ENCODE results near the gene MDM4.

MDM4 gene

DNA sequence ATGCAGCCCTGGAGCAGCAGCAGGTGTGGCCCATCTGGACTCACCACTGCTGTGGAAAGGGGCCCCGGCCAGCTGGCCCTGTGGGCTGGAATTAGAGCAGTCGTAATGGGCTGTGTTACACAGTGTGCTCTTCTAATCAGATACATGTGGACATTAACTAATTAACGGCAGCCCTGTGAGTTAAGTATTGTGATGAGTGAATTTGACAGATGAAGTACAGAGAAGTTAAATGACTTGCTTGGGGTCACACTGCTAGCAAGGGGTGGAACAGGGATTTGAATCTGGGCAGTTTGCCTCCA lies 58.6 kb downstream of the MDM4 start:
- DNase-seq (ENCODE audit: insufficient read length, low spot score) (peak; percentile 53), FAIRE-seq (peak; percentile 60)
- TF ChIP-seq, protein P1, sequence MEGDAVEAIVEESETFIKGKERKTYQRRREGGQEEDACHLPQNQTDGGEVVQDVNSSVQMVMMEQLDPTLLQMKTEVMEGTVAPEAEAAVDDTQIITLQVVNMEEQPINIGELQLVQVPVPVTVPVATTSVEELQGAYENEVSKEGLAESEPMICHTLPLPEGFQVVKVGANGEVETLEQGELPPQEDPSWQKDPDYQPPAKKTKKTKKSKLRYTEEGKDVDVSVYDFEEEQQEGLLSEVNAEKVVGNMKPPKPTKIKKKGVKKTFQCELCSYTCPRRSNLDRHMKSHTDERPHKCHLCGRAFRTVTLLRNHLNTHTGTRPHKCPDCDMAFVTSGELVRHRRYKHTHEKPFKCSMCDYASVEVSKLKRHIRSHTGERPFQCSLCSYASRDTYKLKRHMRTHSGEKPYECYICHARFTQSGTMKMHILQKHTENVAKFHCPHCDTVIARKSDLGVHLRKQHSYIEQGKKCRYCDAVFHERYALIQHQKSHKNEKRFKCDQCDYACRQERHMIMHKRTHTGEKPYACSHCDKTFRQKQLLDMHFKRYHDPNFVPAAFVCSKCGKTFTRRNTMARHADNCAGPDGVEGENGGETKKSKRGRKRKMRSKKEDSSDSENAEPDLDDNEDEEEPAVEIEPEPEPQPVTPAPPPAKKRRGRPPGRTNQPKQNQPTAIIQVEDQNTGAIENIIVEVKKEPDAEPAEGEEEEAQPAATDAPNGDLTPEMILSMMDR (IDR thresholded peaks at IDR 0.05; ENCODE audit: insufficient read depth, missing control alignments): no peak

DNA sequence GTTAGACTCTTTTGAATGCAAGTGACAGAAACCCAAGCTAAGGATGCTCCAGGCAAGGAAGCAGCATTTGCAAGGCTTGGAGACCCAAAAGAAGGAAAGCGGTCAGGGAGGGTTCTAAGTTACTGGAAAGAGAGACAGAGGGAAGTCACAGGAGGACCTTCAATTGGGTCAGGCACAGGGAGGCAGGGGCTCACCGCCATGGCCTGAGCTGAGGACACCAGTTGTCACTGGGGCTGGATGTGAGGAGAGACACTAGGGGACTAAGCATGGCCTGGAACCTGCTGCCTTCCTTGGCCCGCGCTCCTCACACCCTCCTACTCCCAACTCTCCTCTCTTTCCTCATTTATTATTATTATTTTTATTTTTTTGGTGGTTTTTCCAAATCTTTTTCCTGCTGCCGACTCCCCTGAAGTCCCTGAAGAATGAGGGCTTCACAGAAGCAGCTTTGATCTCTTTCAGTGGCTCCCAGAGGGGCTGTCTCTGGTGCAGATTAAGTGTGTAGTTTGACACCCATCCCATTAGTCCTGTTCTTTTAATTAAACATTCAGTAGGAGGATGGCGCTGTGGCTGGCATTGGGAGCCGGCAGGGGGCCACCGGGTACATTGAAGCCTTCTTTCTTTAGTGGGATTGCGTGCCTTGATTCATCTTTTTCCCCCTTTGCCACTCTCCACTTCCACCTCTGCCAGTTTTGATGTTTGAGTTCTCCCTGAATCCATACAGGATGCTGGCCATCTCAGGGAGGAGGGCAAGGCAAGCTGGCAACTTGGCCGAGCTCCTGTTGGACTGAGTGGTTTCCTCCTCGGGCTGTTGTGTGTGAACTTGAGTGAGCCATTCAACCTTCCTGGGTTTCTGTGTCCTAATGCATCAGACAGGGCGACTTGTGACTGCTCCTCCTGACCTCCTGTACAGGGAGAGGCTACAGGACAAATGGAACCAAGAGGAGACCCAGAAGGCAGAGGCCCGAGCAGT lies 59.3 kb downstream of the MDM4 start:
- TF ChIP-seq, protein P1 (IDR thresholded peaks at IDR 0.05; ENCODE audit: insufficient read depth, missing control alignments): peak; percentile 30
- no peak for FAIRE-seq
- DNase-seq (ENCODE audit: insufficient read length, low spot score): peak; percentile 43

DNA sequence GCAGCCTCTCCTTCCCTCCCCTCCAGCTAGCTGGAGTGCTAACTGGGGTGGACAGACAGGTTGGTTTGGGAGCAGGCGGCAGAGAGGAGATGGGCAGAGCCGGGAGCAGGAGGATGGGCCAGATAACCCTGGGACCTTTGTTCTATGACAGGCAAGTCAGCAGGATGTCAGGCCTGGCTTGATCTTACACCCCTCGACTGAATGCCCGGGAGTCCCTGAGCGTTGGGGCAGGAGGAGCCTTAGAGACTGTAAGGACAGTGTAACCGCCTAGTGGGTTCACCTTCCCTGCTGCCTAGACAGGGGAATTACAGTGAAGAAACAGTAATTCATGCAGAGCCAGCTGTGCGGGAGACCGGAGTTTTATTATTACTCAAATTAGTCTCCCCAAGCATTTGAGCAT lies 60.2 kb downstream of the MDM4 start:
- DNase-seq (ENCODE audit: insufficient read length, low spot score): no peak
- no peak for FAIRE-seq

DNA sequence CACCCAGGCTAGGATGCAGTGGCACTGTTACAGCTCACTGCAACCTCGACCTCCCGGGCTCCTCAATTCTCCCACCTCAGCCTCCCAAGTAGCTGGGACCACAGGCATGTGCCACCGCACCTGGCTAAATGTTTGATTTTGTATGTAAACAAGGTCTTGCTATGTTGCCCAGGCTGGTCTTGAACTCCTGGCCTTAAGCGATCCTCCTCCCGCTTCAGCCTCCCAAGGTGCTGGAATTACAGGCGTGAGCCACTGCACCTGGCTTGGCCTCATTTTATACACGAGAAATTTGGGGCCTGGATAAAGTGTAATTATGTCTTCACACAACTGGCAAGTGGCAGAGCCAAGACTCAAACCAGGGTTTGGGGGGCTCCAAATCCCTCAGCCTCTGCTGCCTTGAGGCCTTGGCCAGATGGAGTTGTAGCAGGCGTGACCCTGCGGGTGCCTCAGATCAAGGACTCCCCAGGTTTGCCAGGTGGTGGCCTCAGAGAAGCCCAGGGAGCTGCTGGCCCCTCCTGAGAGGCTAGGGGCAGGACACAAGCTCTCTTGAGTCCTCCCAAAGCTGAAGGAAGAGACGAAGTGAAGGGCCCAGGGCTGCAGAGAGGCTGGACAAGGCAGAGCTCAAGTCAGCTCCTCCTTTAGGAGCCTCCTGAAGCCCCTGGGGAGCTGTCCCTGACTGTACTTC lies 61.7 kb downstream of the MDM4 start:
- DNase-seq (ENCODE audit: insufficient read length, low spot score): no peak
- TF ChIP-seq, protein P1 (IDR thresholded peaks at IDR 0.05; ENCODE audit: insufficient read depth, missing control alignments): no peak
- FAIRE-seq: no peak

More for the DNA sequence above, 60.2 kb downstream of the MDM4 start:
- TF ChIP-seq, protein P1 (IDR thresholded peaks at IDR 0.05; ENCODE audit: insufficient read depth, missing control alignments): no peak

GRCh38 chr1:204578867-204579664 lies 62.9 kb downstream of the MDM4 start:
- TF ChIP-seq, protein P1 (IDR thresholded peaks at IDR 0.05; ENCODE audit: insufficient read depth, missing control alignments): no peak
- FAIRE-seq (no peak), DNase-seq (ENCODE audit: insufficient read length, low spot score) (no peak)

GRCh38 chr1:204579681-204580080 lies 63.5 kb downstream of the MDM4 start:
- TF ChIP-seq, protein P1 (IDR thresholded peaks at IDR 0.05; ENCODE audit: insufficient read depth, missing control alignments): no peak
- DNase-seq (ENCODE audit: insufficient read length, low spot score) (no peak), FAIRE-seq (no peak)

All from D721Med (cell line).